Pancreas (tissue), 10 donors: Measurements from ENCODE around the gene NID2. TPM values are rescaled to one million over a fixed set of nuclear protein-coding genes. Genes with fewer than 3 reads are reported as not detected.

ENCODE experiments used
- ATAC-seq, 4 donors: fragments of 200-7000 bp; cut with Tn5 transposase; one replicate each; pipeline versions ENCODE4 v1.8.0 to v1.9.1; 2020; ENCODE audit warnings: mild to moderate bottlenecking in 4 of 4, moderate library complexity in 4 of 4
- DNase-seq, 6 donors: peaks; one replicate each; pipeline ENCODE4 v3.0.0-alpha.2; 2020
- FAIRE-seq: peaks from 2 replicates; lab custom pipeline; 2012; peaks lifted over from hg19 to GRCh38; lab: Jason Lieb, UNC
- H3K27ac ChIP-seq, 4 donors: fragments of 200-600 bp; sonication (generic); 1 replicate in 3 of 4; 2 replicates in 1 of 4; pipeline versions ENCODE4 v1.5.0 to v1.8.0; 2020
- H3K27me3 ChIP-seq, 4 donors: fragments of 200-600 bp; one replicate each; pipeline ENCODE4 v1.8.0; 2021
- H3K36me3 ChIP-seq, 3 donors: fragments of 200-600 bp; sonication (generic) in 1 of 3; one replicate each; pipeline versions ENCODE4 v1.5.0 to v1.8.0; 2020 to 2021
- H3K4me1 ChIP-seq, 3 donors: fragments of 200-600 bp; one replicate each; pipeline ENCODE4 v1.8.0; 2021
- H3K4me3 ChIP-seq, 4 donors: fragments of 200-600 bp; sonication (generic) in 2 of 4; one replicate each; pipeline versions ENCODE4 v1.5.0 to v1.8.0; 2020 to 2021
- H3K9me3 ChIP-seq, 4 donors: fragments of 200-600 bp; one replicate each; pipeline ENCODE4 v1.8.0; 2021
- CTCF ChIP-seq, 4 donors: fragments of 200-600 bp; sonication (generic) in 3 of 4; IDR thresholded peaks; one replicate each; pipeline versions ENCODE4 v1.5.0 to v1.8.0; 2021; ENCODE audit warnings: antibody characterized with exemption in 4 of 4
- WGBS, 2 donors: extraction: QIAGEN DNeasy Blood & Tissue Kit; methylation state at CpG; one replicate each; pipeline ENCODE4 v1.1.7; 2013; 5-methylcytosine and 5-hydroxymethylcytosine counted together
- intact Hi-C, 3 donors: fragments of 100-400 bp; cut with DNase I; formaldehyde crosslinking; loops; one replicate each; pipeline versions ENCODE4 v1.11.1 to v1.14.2; 2022
- polyA plus RNA-seq, 2 donors: library from polyadenylated mRNA; stranded (reverse); fragments of 200-250 nt; gene quantifications; one replicate each; pipeline ENCODE4 v1.2.3, GENCODE V29; 2013
- total RNA-seq, 6 donors: library from RNA; stranded (reverse); fragmentation: NEBNext Ultra II Directional in 4 of 6; extraction: Animal tissue kit (Norgen Biotek cat#: 25700) in 4 of 6; gene quantifications; one replicate each; pipeline versions ENCODE4 v1.2.1 to v1.2.4, GENCODE V29; 2021 to 2023
- donor health status: healthy with polysubstance abuse.
- donor health status: DM: no; HTN: no; CAD: no; lungs with moderate emphysema.
- donor health status: DM: no; HTN: no; CAD: no.
- donor health status: control.
- donor health status: control.
- donor health status: Bipolar disorder and iron deficiency.
- donor health status: DM: yes; HTN: yes; CAD: no.
- donor health status: DM: no; HTN: no; CAD: no.
- donor health status: DM: no; HTN: no; CAD: no.
- donor health status: DM: yes; HTN: yes; CAD: no.

The NID2 gene
- total and polyA plus RNA-seq, 8 donors = 1.9 to 9.5 (median 3.8) TPM

GRCh38 chr14:52112336-52113018 lies 43.6 kb upstream of the NID2 start:
- intact Hi-C loops = no loop called here
- no peaks in the 10 kb centered on the region for H3K4me1 ChIP-seq
- no peak for DNase-seq
- no peak for ATAC-seq
- no peak for FAIRE-seq
- H3K27ac ChIP-seq = no peak overlapping the region
- H3K9me3 ChIP-seq = no peaks in the 10 kb centered on the region
- H3K27me3 ChIP-seq = no peaks in the 10 kb centered on the region
- no peaks in the 10 kb centered on the region for H3K36me3 ChIP-seq
- TF ChIP-seq CTCF (IDR thresholded peaks at IDR 0.05) = no peak
- no peak overlapping the region for H3K4me3 ChIP-seq

- ATAC-seq (no peak), DNase-seq (no peak), FAIRE-seq (no peak)
- no peak for TF ChIP-seq CTCF (IDR thresholded peaks at IDR 0.05)
- Histone ChIP-seq H3K27me3 (no peaks in the 10 kb centered on the region), H3K4me3 (no peak overlapping the region), H3K36me3 (no peaks in the 10 kb centered on the region), H3K9me3 (no peaks in the 10 kb centered on the region), H3K27ac (no peak overlapping the region), H3K4me1 (no peaks in the 10 kb centered on the region)
- 87 to 91% methylated on average over 4 of the region's 4 CpGs for WGBS, 2 donors
- intact Hi-C loops = no loop called here
These were observed 42.7 kb upstream of the NID2 start for GRCh38 chr14:52111583-52111982.

- no peak for TF ChIP-seq CTCF (IDR thresholded peaks at IDR 0.05)
- no peak for DNase-seq
- Histone ChIP-seq H3K9me3 (no peaks in the 10 kb centered on the region), H3K27ac (no peak overlapping the region), H3K36me3 (no peaks in the 10 kb centered on the region), H3K4me3 (no peak overlapping the region), H3K27me3 (no peaks in the 10 kb centered on the region), H3K4me1 (no peaks in the 10 kb centered on the region)
- no peak for ATAC-seq
- intact Hi-C loops = no loop called here
- no peak for FAIRE-seq
- 65 to 83% methylated on average over 5 of the region's 5 CpGs for WGBS, 2 donors
These were observed 41.7 kb upstream of the NID2 start for GRCh38 chr14:52110441-52111086.

- Histone ChIP-seq H3K27me3 (no peaks in the 10 kb centered on the region), H3K4me3 (no peak overlapping the region), H3K4me1 (no peaks in the 10 kb centered on the region), H3K9me3 (no peaks in the 10 kb centered on the region), H3K27ac (no peak overlapping the region), H3K36me3 (no peaks in the 10 kb centered on the region)
- WGBS, 2 donors = 93 to 94% methylated on average over 1 of the region's 1 CpG
- FAIRE-seq (no peak), DNase-seq (no peak), ATAC-seq (no peak)
- TF ChIP-seq CTCF (IDR thresholded peaks at IDR 0.05) = no peak
- intact Hi-C loops = no loop called here
These were observed 40.0 kb upstream of the NID2 start for GRCh38 chr14:52108823-52109222.

GRCh38 chr14:52106840-52107239 lies 38.0 kb upstream of the NID2 start:
- H3K4me1 ChIP-seq = no peaks in the 10 kb centered on the region
- no peaks in the 10 kb centered on the region for H3K9me3 ChIP-seq
- ATAC-seq = peak in 2 of 4 donors; percentile 32 to 42
- TF ChIP-seq CTCF (IDR thresholded peaks at IDR 0.05) = no peak
- no peak overlapping the region for H3K27ac ChIP-seq
- FAIRE-seq = no peak
- no peaks in the 10 kb centered on the region for H3K36me3 ChIP-seq
- no peak for DNase-seq
- WGBS, 2 donors = 28% methylated on average over 5 of the region's 5 CpGs
- intact Hi-C loops = no loop called here
- no peaks in the 10 kb centered on the region for H3K27me3 ChIP-seq
- H3K4me3 ChIP-seq = no peak overlapping the region
